ENCODE measurements around the gene ATF6. TPM values are rescaled to one million over a fixed set of nuclear protein-coding genes. Genes with fewer than 3 reads are reported as not detected.

Gene ATF6
- total and polyA plus RNA-seq, 9 of the 15 experiments (the other 6 are each of a cell fraction or from before 2014, with no cell fraction given), result 11.7 to 32.4 (median 20.4) TPM

- TF ChIP-seq ZNF263 (CRISPR knock-in tag; IDR thresholded peaks at IDR 0.05; ENCODE audit: borderline replicate concordance) (no peak), SMAD3 (CRISPR knock-in tag; conservative IDR thresholded peaks at IDR 0.05) (no peak), MGA (IDR thresholded peaks at IDR 0.05) (peak; percentile 45; the same call in 1 of the 2 replicates), TRIM24 (IDR thresholded peaks at IDR 0.05) (no peak), ZNF134 (CRISPR knock-in tag; conservative IDR thresholded peaks at IDR 0.05) (no peak), POLR3G (IDR thresholded peaks at IDR 0.05; ENCODE audit: extremely low read depth, insufficient read length, insufficient replicate concordance) (no peak), TFAM (CRISPR knock-in tag; conservative IDR thresholded peaks at IDR 0.05) (no peak), SETDB1 (IDR thresholded peaks at IDR 0.05; ENCODE audit: low read length) (no peak), ZBTB9 (CRISPR knock-in tag; IDR thresholded peaks at IDR 0.05) (no peak), E4F1 (CRISPR knock-in tag; IDR thresholded peaks at IDR 0.05; ENCODE audit: borderline replicate concordance) (no peak), TCF7 (IDR thresholded peaks at IDR 0.05; ENCODE audit: borderline replicate concordance) (no peak), COPS2 (conservative IDR thresholded peaks at IDR 0.05) (no peak), PCBP1 (IDR thresholded peaks at IDR 0.05; ENCODE audit: low read depth, low read length, poor library complexity, severe bottlenecking) (peak; percentile 37)
These were observed 38.7 kb upstream of the ATF6 start (continued) for GRCh38 chr1:161727256-161727924.
